Measurements from ENCODE around the gene SLC24A2. TPM values are rescaled to one million over a fixed set of nuclear protein-coding genes. Genes with fewer than 3 reads are reported as not detected.

The SLC24A2 gene
- total RNA-seq, 4 donors from 2014 or later = not detected

DNA sequence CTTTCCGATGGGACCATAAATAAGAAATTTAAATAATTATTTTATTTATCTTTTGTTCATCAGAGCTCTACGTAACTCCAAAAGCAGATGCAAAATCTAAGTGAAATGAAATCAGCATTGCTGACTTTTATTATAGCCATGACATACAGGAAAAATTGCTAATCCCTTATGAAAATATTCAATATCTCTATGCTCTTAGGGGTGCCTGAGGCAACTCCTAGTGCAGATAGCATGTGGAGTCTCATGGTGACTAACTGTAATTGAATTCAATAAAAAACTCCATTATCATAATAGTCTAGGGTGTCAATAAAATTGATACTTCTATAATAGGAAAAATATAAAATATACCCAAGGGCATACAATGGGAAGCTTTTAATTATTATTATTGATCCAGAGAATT lies 42.6 kb downstream of the SLC24A2 start:
- Histone ChIP-seq H3K9me3 (no peaks in the 10 kb centered on the region), H3K36me3 (no peaks in the 10 kb centered on the region), H3K4me1 (no peaks in the 10 kb centered on the region), H3K27ac (no peak overlapping the region), H3K27me3 (no peaks in the 10 kb centered on the region), H3K4me3 (no peak overlapping the region)
- TF ChIP-seq EP300 (IDR thresholded peaks at IDR 0.05) (no peak), POLR2A (IDR thresholded peaks at IDR 0.05) (no peak)
- TF ChIP-seq, protein P1, sequence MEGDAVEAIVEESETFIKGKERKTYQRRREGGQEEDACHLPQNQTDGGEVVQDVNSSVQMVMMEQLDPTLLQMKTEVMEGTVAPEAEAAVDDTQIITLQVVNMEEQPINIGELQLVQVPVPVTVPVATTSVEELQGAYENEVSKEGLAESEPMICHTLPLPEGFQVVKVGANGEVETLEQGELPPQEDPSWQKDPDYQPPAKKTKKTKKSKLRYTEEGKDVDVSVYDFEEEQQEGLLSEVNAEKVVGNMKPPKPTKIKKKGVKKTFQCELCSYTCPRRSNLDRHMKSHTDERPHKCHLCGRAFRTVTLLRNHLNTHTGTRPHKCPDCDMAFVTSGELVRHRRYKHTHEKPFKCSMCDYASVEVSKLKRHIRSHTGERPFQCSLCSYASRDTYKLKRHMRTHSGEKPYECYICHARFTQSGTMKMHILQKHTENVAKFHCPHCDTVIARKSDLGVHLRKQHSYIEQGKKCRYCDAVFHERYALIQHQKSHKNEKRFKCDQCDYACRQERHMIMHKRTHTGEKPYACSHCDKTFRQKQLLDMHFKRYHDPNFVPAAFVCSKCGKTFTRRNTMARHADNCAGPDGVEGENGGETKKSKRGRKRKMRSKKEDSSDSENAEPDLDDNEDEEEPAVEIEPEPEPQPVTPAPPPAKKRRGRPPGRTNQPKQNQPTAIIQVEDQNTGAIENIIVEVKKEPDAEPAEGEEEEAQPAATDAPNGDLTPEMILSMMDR (IDR thresholded peaks at IDR 0.05) = no peak
- WGBS, 2 donors = 85 to 95% methylated on average over 2 of the region's 2 CpGs
- no peak for DNase-seq (ENCODE audit: low spot score in 2 of 2)

DNA sequence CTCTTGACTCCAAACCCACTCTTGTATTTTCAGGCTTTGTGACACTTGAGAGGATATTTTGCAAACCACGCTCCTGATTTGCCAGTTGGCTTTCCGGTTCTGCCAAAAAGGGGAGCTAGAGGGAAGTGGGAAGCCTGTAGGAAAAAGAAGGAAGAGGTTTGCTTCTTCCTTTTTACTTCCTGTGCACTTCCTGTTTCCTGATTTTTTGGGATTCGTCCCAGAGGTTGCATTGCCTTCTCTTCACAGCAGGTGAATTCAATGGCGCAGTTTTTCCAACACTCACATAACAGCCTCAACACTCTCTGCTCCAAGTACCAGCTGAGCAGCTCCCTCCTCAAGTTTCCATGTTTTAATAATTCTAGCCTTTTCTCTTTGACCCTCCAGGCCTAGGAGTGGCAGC lies 47.7 kb downstream of the SLC24A2 start:
- Histone ChIP-seq H3K27me3 (no peaks in the 10 kb centered on the region), H3K9me3 (peaks cover 0 to 4% (median 0%) of the 10 kb centered on the region in 4 donors), H3K27ac (no peak overlapping the region), H3K36me3 (no peaks in the 10 kb centered on the region), H3K4me1 (no peaks in the 10 kb centered on the region), H3K4me3 (no peak overlapping the region)
- WGBS, 2 donors = 68 to 79% methylated on average over 4 of the region's 4 CpGs
- no peak for DNase-seq (ENCODE audit: low spot score in 2 of 2)
- TF ChIP-seq, protein P1 (IDR thresholded peaks at IDR 0.05) = no peak

All from tibial nerve (tissue), 4 donors.